G401 (cell line): ENCODE data around the gene ZNF730. TPM values are rescaled to one million over a fixed set of nuclear protein-coding genes. Genes with fewer than 3 reads are reported as not detected.
"Not testable (repeated sequence)": the region's sequence is repeated elsewhere in the genome, so short reads cannot be mapped to it uniquely, and the experiment has no call there.

Experiments used
- DNase-seq: peaks from one replicate; pipeline ENCODE4 v3.0.0-alpha.2; 2015; ENCODE audit warnings: low spot score
- in situ Hi-C: cut with HindIII; loops from 2 replicates; pipeline ENCODE4 v1.10.0; 2016; ENCODE audit warnings: low sequenced_read_pairs, mixed read lengths
- total RNA-seq: library from RNA; depleted of rRNA; stranded (reverse); fragments of >200 nt; shearing (Covaris generic); gene quantifications from 2 replicates; pipeline ENCODE4 v1.2.3, GENCODE V29; 2014; rRNA removed

Gene ZNF730
- total RNA-seq = 4.3 TPM in 2 replicates

DNA sequence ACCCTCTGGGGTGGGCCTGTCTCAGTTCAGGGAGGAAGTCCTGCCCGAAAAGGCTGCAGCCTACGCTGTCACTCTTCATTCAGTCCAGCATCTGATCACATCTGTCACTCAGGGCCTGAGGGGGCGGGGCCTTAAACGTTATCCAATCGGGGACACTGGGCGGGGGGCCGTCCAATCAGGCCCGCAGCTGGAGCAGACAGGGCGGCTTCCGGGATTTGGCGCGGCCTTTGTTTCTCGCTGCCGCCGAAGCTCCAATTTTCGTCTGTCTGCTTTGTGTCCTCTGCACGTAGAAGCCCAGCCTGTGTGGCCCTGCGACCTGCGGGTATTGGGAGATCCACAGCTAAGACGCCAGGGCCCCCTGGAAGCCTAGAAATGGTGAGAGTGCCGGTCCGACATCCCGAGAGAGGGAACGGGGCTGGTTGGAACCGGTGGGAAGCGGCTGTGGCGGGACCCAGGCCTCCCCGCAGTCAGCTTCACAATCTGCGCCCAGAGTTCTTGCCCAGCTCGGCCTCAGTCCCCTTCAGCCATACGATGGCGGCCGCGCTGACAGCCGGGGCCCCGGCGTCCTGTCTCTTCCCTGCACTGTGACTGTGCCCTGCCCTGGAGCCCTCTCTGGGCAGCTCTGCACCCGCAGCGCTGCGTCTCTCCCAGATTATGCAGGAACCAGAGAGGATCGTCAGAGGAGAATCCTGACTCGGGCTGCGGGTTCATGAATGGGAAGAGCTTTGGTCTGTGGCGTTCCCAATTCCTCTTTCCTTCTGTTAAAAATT, at the start of gene ZNF730:
ZNF730 (plus strand) TSS at position 224 of the 770 bp plus-strand sequence; CDS start at position 373, 149 bp downstream.
- DNase-seq = peak; percentile 57
- in situ Hi-C loops = no loop called here

DNA sequence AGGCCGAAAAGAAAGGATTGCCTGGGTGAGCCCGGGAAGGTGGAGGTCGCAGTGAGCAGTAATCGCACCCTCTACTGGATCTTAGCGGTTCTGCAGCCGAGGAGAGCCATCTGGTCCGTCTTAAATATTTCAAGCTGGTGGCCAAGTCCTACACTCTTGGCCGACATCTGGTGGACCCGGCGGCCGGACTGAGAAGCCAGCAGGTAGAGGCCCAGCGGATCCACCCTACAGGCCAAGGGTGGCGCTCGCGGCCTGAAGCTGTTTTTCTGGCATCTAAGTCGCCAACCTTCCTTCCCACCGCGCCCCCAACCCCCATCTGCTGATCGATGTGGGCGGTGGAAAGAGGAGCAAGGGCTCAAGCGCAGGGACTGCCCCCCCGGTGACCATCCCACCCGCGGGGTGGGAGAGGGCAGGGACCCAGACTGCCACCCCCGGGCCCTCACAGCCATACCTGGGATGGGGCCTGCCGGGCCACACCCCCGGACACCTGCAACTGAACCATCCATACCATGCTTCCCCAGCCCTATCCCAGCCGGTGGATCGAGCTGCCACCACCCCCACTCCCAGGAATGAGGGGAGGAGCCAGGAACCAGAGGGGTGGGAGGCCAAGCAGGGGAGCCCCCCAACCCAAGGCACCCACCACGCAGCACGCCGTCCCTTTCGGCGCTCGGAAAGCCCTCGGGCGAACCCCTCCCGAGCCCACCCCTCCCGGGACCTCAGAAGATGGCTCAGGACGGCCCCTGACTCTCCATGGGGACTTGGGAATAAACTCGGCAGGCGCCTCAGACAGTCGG, 46.3 kb upstream of the ZNF730 start:
- in situ Hi-C loops = no loop called here

DNA sequence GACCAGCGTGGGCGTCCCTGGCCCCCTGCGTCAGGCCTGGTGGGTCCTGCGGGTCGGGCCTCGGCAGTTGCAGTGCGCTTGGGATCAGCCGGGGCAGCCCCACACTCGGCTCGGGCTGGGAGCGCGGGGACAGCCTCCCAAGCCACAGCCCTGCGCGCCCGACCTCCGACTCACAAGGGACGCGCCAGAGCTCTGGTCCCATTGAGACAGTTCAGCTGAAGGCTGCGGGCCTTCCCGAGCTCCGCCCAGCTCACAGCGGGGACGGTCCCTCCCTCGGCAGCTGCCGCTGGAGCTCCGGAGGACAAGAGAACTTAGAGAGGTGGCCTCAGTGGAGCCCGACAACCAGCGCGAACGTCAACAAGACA, 45.7 kb upstream of the ZNF730 start:
- no peak for DNase-seq
- in situ Hi-C loops = no loop called here

More for the DNA sequence above, 46.3 kb upstream of the ZNF730 start:
- no peak for DNase-seq

DNA sequence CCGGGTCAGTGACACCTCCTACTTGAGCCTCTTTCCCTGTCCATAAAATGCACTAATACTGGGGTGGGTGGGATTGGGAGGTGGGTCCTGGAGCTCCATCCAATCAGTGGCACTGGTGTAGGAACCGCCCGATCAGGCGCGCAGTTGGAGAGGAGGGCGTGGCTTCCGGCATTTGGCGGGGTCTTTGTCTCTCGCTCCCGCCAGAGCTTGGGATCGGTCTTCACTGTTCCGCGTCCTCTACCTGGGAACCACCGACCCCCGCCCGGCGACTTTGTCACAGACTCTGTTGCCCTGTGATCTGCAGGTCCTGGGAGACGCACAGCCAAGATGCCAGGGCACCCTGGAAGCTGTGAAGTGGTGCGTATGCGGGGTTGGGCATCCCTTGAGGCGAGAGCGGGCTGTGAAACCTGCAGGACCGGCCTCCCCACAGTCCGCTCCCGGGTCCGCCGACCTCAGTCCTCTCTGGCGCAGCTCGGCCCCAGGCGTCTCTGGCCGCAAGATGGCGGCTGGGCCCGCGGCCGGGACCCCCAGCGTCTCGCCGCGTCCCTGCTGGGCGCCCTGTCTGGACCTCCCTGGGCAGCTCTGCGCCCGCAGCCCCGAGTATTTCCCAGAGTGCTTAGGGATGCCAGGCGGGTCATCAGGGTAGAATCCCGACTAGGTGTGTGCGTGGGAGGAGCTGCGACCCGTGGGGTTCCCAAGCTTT, 41.6 kb upstream of the ZNF730 start:
- in situ Hi-C loops = no loop called here
- DNase-seq = peak; percentile 47

DNA sequence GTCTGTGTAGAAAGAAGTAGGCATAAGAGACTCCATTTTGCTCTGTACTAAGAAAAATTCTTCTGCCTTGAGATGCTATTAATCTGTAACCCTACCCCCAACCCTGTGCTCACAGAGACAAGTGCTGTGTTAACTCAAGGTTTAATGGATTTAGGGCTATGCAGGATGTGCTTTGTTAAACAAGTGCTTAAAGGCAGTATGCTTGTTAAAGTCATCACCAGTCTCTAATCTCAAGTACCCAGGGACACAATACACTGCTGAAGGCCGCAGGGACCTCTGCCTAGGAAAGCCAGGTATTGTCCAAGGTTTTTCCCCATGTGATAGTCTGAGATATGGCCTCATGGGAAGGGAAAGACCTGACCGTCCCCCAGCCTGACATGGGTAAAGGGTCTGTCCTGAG, 39.0 kb upstream of the ZNF730 start:
- in situ Hi-C loops, DNase-seq: not testable (repeated sequence)

DNA sequence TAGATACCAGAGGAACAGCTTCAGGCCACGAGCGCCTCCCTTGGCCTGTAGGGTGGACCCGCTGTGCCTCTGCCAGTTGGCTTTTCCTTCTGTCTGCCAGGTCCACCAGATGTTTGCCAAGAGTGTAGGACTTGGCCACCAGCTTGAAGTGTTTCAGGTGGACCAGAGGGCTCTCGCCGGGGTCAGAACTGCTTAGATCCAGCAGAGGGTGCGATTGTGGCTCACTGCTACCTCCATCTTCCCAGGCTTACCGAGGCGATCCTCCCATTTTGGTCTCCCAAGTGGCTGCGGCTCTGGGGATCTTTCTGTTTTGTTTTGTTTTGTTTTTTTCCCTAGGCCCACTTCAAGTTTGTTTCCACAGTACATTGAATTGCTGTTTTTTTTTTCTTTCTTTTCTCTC, 23.0 kb upstream of the ZNF730 start:
- DNase-seq = no peak
- in situ Hi-C loops = no loop called here

DNA sequence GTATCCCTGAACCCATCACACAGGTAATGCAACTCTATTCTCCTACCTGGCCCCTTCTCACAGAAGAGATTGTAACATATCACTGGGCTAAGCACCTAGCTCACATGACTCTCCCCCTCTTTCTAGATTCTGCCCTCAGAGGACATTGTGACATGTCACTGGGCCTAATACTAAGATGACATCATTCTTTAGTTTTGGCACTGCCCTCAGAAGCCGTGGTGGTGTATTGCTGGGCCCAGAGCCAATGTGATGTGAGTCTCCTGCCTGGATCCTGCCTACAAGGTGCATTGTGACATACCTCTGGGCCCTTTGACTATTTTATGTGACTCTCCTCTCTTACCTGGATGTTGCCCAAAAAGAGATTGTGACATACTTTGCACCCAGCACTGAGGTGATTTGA, 21.4 kb upstream of the ZNF730 start:
- DNase-seq = no peak
- in situ Hi-C loops = no loop called here

DNA sequence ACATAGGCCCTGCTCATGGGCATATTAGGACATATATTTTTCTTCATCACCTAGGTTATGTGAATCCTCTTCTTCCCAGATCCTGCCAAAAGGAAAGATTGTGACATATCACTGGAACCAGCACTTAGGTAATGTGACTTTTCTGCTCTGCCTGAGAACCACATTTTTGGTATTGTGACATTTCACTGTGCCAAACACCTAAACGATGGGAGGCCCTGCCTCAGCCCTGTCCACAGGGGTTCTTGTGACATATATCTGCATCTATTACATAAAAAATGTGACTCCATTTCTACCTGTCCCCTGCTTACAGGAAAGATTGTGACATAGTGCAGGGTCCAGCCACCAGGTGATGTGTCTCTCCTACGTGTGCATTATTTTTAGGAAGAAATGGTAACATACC, 18.5 kb upstream of the ZNF730 start:
- in situ Hi-C loops = no loop called here
- DNase-seq = no peak

DNA sequence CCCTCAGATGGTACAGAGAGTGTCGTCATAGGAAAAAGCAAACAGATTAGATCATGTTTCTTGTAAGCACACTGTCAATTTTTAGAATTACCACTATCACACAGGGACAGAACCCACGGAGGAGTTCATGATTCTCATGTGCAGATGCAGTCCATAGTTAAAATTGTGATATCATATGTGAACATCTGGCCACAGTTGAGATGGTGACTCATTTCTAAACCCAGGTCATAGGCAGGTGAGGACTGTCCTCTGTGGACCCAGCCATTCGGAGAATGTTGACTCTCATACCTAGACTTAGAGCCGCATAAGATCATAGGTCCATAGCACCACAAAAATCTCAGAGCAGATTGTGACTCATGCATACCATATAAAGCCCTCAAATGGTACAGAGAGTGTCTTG, 17.8 kb upstream of the ZNF730 start:
- in situ Hi-C loops = no loop called here
- DNase-seq = no peak

DNA sequence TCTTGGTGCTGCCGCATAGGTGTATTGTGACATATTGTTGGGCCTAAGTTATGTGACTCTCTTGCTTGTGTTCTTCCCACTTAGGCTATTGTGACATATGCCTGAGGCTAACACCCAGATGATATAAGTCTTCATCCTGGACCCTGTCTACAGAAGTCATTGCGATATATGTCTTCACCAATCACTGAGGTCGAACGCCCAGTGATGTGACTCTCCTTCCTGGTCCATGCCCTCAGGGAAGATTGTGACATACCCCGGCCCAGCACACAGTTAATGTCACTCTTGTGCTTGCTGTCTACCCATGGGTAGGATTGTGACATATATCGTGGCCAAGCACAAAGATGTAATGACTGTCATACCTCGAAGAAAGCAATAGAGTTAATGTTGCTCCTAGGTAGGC, 16.9 kb upstream of the ZNF730 start:
- in situ Hi-C loops = no loop called here
- no peak for DNase-seq

DNA sequence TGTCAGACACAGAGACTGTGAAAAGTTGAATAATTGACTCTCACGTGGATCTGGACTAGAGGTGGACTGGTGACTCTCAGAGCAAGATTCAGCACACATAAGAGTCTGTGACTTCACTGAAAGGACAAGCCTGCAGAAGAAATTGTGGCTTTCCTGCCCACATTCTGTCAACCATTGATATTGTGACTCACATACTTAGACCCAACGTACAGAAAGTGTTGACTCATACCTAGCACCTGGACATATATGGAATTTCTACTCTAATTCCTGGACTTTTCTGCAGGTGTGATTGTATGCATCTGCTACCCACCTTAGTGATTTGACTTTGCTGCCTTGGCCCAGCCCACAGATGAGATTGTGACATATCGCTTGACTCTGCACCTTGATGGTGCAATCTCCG, 15.6 kb upstream of the ZNF730 start:
- DNase-seq = no peak
- in situ Hi-C loops = no loop called here

DNA sequence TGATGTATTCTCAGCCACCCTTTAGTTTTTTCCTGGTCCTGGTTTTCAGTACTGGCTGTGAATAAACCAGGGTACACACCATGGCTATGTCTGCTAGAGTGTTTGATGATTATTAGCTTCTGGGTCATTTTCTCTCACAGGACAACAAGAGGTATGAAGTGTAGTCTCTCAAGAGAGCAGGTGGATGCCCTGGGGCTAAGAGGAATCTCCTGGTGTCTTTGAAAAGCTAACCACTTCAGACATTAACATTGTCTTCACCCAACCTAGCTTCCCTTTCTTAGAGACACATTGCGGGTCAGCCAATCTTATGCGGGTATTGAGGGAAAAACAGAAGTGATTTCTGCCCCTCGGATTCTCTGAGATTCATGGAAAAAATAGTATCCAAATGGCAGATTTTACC, 1.6 kb downstream of the ZNF730 start:
- peak; percentile 8 for DNase-seq
- in situ Hi-C loops = no loop called here

DNA sequence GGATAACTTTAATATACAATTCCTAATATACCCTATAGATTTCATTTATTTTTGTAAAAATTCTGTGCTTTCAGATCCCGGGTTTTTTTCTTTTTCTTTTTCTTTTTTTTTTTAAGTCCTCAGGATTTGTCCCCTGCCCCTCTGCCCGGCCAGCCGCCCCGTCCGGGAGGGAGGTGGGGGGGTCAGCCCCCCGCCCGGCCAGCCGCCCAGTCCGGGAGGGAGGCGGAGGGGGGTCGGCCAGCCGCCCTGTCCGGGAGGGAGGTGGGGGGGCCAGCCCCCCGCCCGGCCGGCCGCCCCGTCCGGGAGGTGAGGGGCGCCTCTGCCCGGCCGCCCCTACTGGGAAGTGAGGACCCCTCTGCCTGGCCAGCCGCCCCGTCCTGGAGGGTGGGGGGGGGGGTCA, 17.4 kb downstream of the ZNF730 start:
- DNase-seq, in situ Hi-C loops: not testable (repeated sequence)

DNA sequence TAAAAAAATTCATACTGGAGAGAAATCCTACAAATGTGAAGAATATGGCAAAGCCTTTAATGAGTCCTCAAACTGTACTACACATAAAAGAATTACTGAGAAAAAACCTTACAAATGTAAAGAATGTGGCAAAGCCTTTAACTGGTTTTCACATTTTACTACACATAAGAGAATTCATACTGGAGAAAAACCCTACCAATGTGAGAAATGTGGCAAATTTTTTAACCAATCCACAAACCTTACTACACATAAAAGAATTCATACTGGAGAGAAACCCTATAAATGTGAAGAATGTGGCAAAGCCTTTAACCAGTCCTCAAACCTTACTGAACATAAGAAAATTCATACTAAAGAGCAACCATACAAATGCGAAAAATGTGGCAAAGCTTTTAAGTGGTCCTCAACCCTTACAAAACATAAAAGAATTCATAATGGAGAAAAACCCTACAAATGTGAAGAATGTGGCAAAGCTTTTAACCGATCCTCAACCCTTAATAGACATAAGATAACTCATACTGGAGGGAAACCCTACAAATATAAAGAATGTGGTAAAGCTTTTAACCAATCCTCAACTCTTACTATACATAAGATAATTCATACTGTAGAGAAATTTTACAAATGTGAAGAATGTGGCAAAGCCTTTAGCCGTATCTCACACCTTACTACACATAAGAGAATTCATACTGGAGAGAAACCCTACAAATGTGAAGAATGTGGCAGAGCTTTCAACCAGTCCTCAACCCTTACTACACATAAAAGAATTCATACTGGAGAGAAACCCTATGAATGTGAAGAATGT, 29.0 kb downstream of the ZNF730 start:
- in situ Hi-C loops = no loop called here
- DNase-seq = no peak

DNA sequence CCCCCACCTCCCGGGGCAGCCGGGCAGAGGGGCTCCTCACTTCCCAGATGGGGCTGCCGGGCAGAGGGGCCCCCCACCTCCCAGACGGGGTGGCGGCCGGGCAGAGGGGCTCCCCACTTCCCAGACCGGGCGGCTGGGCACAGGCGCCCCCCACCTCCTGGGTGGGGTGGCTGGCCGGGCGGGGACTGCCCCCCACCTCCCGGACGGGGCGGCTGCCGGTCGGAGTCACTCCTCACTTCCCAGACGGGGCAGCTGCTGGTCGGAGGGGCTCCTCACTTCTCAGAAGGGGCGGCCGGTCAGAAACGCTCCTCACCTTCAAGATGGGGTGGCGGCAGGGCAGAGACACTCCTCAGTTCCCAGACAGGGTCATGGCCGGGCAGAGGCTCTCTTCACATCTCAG, 43.9 kb downstream of the ZNF730 start:
- in situ Hi-C loops = no loop called here
- DNase-seq = no peak

DNA sequence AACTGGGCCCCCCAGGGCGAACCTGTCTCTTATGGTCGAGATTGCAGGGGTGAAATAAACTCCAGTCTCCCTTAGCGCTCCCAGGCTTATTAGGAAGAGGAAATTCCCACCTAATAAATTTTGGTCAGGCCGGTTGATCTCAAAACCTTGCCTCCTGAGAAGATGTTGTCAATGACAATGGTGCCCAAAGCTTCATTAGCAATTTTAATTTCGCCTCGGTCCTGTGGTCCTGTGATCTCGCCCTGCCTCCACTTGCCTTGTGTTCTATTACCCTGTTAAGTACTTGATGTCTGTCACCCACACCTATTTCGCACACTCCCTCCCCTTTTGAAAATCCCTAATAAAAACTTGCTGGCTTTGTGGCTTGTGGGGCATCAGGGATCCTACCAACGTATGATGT, 51.5 kb downstream of the ZNF730 start:
- in situ Hi-C loops, DNase-seq: not testable (repeated sequence)

DNA sequence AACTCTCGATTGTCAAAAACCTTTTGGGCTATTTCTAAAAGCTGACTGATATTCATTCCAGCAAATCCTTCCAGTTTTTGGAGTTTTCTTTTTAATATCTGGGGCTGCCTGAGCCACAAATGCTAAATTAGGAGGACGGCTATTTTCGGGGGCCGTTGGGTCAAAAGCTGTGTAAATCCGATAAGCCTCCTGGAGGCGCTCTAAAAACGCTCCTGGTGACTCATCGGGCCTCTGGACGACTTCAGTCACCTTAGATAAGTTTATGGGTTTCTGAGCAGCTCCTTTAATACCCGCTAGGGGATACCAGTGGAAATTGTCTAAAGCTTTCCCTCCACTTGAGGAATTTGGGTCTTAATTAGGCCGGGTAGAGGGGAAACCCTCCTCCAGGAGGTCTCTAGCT, 66.4 kb downstream of the ZNF730 start:
- no peak for DNase-seq
- in situ Hi-C loops = no loop called here

DNA sequence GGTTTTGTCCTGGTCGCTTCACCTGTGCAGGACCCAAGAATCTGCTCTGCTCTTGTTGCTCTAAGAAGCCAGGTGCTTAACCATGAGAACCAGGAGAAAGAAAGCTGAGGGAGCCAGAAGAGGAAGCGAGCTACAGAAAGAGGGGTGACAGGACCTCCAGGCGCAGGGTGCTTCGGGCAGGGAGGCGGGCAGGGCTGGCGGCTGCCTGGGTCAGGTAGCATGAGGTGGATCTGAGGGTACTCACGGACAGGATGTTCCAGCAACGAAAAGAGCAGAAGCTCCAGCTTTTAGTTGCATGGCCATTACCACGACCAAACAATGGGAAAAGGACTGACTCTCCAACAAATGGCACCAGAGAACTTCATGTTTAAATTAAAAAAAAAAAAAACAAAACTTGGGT, 73.5 kb downstream of the ZNF730 start:
- DNase-seq = no peak
- in situ Hi-C loops = no loop called here
